ENCODE measurements around the gene KIAA0040.

DNA sequence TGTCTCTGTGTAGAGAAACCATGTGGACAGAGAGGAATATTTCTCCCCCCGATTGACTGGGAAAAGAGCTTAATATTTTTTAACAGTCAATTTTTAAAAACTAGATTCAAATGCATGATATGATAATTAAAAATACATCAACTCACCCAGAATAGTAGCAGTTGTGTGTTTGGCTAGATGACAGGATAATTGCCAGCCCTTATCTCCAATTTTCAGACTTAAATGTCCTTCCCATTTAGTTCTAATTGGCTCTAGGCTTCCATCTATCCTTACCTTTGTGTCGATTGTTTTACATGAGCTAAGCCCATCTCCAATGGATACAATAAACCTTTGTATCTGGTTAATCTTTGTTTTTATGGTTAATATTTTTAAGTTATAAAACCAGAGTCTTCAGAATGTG lies 23.9 kb upstream of the KIAA0040 start:
- no peak for TF ChIP-seq OSR1 (CRISPR knock-in tag; IDR thresholded peaks at IDR 0.05)
- no peak for TF ChIP-seq PATZ1 (CRISPR knock-in tag; IDR thresholded peaks at IDR 0.05; ENCODE audit: borderline replicate concordance)
- no peak for TF ChIP-seq POU6F1 (CRISPR knock-in tag; IDR thresholded peaks at IDR 0.05; ENCODE audit: borderline replicate concordance, low read depth)
- no peak for TF ChIP-seq ZFP3 (CRISPR knock-in tag; IDR thresholded peaks at IDR 0.05)
- no peak for TF ChIP-seq TOX (CRISPR knock-in tag; IDR thresholded peaks at IDR 0.05; ENCODE audit: borderline replicate concordance)
- no peak for TF ChIP-seq ZNF70 (CRISPR knock-in tag; IDR thresholded peaks at IDR 0.05)
- no peak for TF ChIP-seq CSRNP3 (CRISPR knock-in tag; IDR thresholded peaks at IDR 0.05)
- TF ChIP-seq ZFP30 (CRISPR knock-in tag; IDR thresholded peaks at IDR 0.05), result no peak
- no peak for TF ChIP-seq SNAI2 (CRISPR knock-in tag; IDR thresholded peaks at IDR 0.05)
- TF ChIP-seq ZC3H10 (CRISPR knock-in tag; IDR thresholded peaks at IDR 0.05), result no peak
- no peak for TF ChIP-seq TCF4 (CRISPR knock-in tag; IDR thresholded peaks at IDR 0.05; ENCODE audit: borderline replicate concordance)
- no peak for TF ChIP-seq CSDC2 (CRISPR knock-in tag; IDR thresholded peaks at IDR 0.05)
- TF ChIP-seq ZNF565 (CRISPR knock-in tag; conservative IDR thresholded peaks at IDR 0.05; ENCODE audit: low read depth), result no peak
- no peak for TF ChIP-seq PPARA (CRISPR knock-in tag; IDR thresholded peaks at IDR 0.05; ENCODE audit: borderline replicate concordance)
